ENCODE results near the gene CAPN15. TPM values are rescaled to one million over a fixed set of nuclear protein-coding genes. Genes with fewer than 3 reads are reported as not detected.

The CAPN15 gene
- total RNA-seq, 2 experiments from 2014 or later = 113 to 121 TPM

DNA sequence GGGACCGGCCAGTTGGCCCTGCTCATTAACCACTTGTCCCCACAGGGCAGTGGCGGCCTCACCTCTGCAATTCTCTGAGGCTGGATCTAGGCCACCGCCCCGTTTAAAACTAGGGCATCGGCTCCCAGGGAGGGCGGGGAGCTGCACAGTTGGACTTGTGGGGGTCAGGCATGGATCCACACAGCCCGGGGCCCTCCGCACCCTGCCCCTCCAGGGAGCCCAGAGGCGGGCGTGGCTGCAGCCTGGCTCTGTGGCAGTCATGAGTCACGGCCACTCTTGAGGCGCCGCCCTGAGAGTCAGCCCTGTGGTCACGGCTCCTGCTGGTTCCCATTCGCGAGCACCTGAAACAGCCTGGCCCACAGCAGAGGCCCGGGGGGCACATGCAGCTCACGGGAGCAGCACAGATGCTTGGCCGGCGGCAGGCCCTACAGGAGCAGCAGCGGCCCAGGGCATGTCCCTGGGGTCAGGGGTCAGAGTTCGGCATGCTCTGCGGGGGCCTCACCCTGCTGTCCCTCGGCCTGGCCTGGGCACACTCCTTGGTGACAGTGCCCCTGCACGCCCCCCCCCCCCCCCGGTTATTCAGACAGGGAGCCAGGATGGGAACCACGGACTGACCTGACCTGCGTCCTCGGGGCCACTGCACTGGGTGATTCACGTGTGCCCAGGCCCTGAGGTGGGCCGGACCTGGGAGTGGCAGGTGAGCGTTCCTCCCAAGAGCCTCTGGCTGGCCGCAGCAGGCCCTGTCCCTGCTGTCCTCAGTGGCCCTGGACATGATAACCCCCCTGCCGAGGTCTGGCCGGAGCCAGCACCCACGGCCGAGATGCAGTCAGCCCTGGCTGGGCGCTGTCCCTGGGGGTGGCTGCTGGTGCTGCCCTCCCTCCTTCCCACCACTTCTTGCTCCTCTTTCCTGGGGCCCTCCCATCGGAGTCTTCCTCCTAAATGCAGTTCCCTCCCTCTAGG, 8.2 kb downstream of the CAPN15 start:
- Mint-ChIP-seq H3K4me1 (peaks cover 2% of the 10 kb centered on the region), H3K9me3 (ENCODE audit: low read depth) (no peaks in the 10 kb centered on the region), H3K27me3 (no peaks in the 10 kb centered on the region), H3K36me3 (peaks cover 10% of the 10 kb centered on the region), H3K27ac (no peak overlapping the region), H3K4me3 (no peak overlapping the region)
- no peak for DNase-seq
- CTCF ChIA-PET = no interaction called here
- peak; percentile 31 for ATAC-seq

- no peak for DNase-seq
- no peak overlapping the region for H3K4me3 Mint-ChIP-seq
- ATAC-seq = no peak
- H3K36me3 Mint-ChIP-seq = peaks cover 12% of the 10 kb centered on the region
- H3K27me3 Mint-ChIP-seq = no peaks in the 10 kb centered on the region
- no peak overlapping the region for H3K27ac Mint-ChIP-seq
- CTCF ChIA-PET = no interaction called here
- H3K4me1 Mint-ChIP-seq = peaks cover 2% of the 10 kb centered on the region
- H3K9me3 Mint-ChIP-seq (ENCODE audit: low read depth) = no peaks in the 10 kb centered on the region
Observed at GRCh38 chr16:536746-537145, 9.2 kb downstream of the CAPN15 start.

DNA sequence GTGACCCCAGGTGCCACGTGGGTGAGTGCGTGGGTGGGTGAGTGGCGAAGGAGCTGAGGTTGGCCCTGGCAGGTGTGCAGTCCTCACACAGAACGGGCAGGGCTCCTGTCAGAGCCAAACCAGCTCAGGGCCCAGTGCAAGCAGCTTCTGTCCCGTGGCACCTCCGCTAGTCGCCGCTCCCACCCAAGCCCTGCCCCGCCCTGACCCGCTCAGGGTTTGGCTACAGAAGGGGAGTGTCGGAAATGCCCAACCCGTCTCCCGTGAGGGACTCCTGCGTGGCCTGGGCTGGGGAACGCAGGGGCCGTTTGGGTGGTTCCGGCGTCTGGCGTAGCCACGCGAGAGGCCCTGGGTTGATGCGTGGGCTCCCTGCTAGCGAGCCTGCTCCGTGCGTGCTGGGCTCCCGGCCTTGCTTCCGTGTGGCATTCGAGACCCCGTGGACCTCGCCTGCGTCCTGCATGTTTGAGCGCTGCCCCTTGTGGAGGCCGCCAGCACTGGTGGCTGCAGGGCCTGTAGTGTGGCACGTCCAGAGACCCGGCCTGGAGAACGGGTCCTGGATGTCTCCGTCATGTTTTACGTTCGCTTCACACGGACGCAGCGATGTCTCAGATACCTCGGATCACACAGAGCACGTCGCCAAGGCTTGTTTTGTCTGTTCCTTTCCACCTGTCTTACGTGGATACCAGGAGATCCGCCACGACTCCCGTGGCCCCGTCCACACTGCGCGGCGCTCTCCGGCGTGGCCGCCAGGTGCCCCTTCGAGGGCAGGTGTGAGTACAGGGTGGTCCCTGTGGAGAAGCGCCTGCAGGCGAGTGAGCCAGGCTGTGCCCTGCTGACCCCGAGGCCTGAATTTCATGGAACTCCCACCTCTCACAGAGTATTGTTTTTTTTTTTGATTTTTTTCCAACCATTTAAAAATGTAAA, 10.2 kb downstream of the CAPN15 start:
- CTCF ChIA-PET = no interaction called here
- H3K27me3 Mint-ChIP-seq = no peaks in the 10 kb centered on the region

DNA sequence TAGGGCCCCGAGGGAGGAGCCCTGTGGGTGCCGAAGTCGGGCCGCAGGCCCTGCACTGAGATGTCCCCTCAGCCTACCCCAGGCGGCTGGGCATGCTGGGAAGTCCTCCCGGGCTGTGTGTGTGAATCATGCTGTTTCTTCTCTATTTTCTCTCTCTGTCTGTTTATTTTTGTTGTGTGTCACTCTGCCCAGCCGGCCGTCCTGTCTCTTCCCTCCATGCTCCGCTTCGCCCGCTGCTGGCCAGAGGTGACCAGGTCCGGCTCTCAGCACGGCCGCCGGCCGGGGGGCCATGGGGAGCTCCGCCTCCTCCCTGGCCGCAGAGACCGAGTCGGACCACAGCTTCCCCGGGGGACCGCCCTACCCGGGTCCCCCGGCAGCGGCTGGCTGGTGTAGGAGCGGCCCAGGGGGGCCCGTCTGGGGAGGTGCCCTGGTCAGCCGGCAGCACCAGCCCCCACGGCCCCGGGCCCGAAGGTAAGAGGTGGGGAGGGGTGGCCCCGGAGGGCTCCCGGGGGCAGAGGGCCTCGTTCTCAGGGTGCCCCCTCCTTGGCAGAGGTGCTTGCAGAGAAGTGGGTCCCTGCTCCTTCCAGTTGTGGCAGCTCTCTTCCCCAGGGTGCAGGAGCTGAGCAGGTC, 12.5 kb downstream of the CAPN15 start:
- no peak overlapping the region for H3K4me3 Mint-ChIP-seq

More for the DNA sequence above, 10.2 kb downstream of the CAPN15 start:
- peaks cover 5% of the 10 kb centered on the region for H3K4me1 Mint-ChIP-seq
- no peak for DNase-seq
- H3K27ac Mint-ChIP-seq = no peak overlapping the region
- no peaks in the 10 kb centered on the region for H3K9me3 Mint-ChIP-seq (ENCODE audit: low read depth)
- peaks cover 16% of the 10 kb centered on the region for H3K36me3 Mint-ChIP-seq
- ATAC-seq = no peak
- H3K4me3 Mint-ChIP-seq = no peak overlapping the region

GRCh38 chr16:540645-541340, 13.3 kb downstream of the CAPN15 start:
- CTCF ChIA-PET = no interaction called here
- DNase-seq (no peak), ATAC-seq (no peak)
- no peak overlapping the region for H3K4me3 Mint-ChIP-seq
- H3K36me3 Mint-ChIP-seq = peaks cover 16% of the 10 kb centered on the region
- no peaks in the 10 kb centered on the region for H3K9me3 Mint-ChIP-seq (ENCODE audit: low read depth)
- H3K27ac Mint-ChIP-seq = no peak overlapping the region
- H3K27me3 Mint-ChIP-seq = no peaks in the 10 kb centered on the region
- H3K4me1 Mint-ChIP-seq = peaks cover 5% of the 10 kb centered on the region

More for the DNA sequence above, 12.5 kb downstream of the CAPN15 start:
- H3K9me3 Mint-ChIP-seq (ENCODE audit: low read depth) = no peaks in the 10 kb centered on the region
- H3K4me1 Mint-ChIP-seq = peaks cover 5% of the 10 kb centered on the region
- ATAC-seq (no peak), DNase-seq (no peak)
- peaks cover 16% of the 10 kb centered on the region for H3K36me3 Mint-ChIP-seq
- H3K27ac Mint-ChIP-seq = no peak overlapping the region
- CTCF ChIA-PET = no interaction called here
- no peaks in the 10 kb centered on the region for H3K27me3 Mint-ChIP-seq

DNA sequence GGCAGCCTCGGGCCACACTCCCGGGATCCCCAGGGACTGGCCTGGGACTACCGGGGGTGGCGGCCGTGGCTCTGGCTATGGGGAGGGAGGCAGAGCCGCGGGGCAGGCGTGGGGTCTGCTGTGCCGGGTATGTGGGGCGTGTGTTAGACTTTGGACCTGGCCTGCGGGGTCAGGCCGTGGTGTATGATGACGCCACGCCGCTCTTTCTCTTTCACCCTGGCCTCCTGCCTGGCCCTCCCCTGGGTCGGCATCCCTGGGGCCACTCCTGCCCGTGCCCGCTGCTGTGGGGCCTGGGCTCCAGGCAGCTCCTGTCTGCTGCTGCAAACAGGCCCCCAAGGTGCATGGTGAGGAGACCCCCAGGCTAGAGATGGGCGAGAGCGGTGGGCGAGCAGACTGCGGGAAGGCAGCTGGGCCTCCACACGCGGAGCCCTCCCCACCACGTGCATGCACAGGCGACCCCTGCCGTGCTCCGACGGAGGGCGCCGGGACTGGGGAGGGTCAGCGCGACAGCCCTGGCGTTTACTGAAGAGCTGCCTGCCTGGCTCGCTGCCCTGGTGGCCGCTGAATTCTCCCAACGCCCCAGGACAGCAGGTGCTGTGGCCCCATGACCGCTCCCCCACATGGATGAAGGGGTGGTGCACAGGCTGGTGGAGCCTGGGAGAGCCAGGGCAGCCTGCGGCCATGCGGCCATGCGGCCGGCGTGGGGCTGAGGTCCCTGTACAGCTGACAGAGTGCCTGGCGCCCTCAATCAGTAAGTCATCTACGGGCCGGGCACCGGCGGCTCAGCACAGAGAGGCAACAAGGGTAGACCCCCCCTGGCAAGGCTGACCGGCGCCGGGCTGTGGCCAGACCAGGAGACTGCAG, 16.0 kb downstream of the CAPN15 start:
- CTCF ChIA-PET = no interaction called here
- Mint-ChIP-seq H3K27ac (no peak overlapping the region), H3K36me3 (peaks cover 10% of the 10 kb centered on the region)

GRCh38 chr16:544517-544916, 17.0 kb downstream of the CAPN15 start:
- ATAC-seq (no peak), DNase-seq (no peak)
- Mint-ChIP-seq H3K27ac (no peak overlapping the region), H3K36me3 (peaks cover 8% of the 10 kb centered on the region), H3K27me3 (no peaks in the 10 kb centered on the region), H3K9me3 (ENCODE audit: low read depth) (no peaks in the 10 kb centered on the region), H3K4me1 (peaks cover 8% of the 10 kb centered on the region), H3K4me3 (no peak overlapping the region)
- CTCF ChIA-PET = no interaction called here

More for the DNA sequence above, 16.0 kb downstream of the CAPN15 start:
- Mint-ChIP-seq H3K4me1 (peaks cover 8% of the 10 kb centered on the region), H3K9me3 (ENCODE audit: low read depth) (no peaks in the 10 kb centered on the region), H3K4me3 (no peak overlapping the region), H3K27me3 (no peaks in the 10 kb centered on the region)
- DNase-seq = no peak
- no peak for ATAC-seq

GRCh38 chr16:546909-547770, 19.6 kb downstream of the CAPN15 start:
- ATAC-seq (peak; percentile 62), DNase-seq (peak; percentile 59)
- Mint-ChIP-seq H3K27me3 (no peaks in the 10 kb centered on the region), H3K27ac (no peak overlapping the region), H3K36me3 (peaks cover 3% of the 10 kb centered on the region), H3K9me3 (ENCODE audit: low read depth) (no peaks in the 10 kb centered on the region), H3K4me1 (peaks cover 5% of the 10 kb centered on the region), H3K4me3 (no peak overlapping the region)
- CTCF ChIA-PET = no interaction called here

- Mint-ChIP-seq H3K27ac (no peak overlapping the region), H3K4me3 (no peak overlapping the region), H3K36me3 (no peaks in the 10 kb centered on the region), H3K27me3 (no peaks in the 10 kb centered on the region), H3K4me1 (peaks cover 2% of the 10 kb centered on the region), H3K9me3 (ENCODE audit: low read depth) (no peaks in the 10 kb centered on the region)
- CTCF ChIA-PET = no interaction called here
- DNase-seq (no peak), ATAC-seq (no peak)
Observed at GRCh38 chr16:548586-548985, 21.1 kb downstream of the CAPN15 start.

- Mint-ChIP-seq H3K27me3 (no peaks in the 10 kb centered on the region), H3K4me1 (peaks cover 2% of the 10 kb centered on the region), H3K27ac (no peak overlapping the region), H3K36me3 (no peaks in the 10 kb centered on the region), H3K4me3 (no peak overlapping the region), H3K9me3 (ENCODE audit: low read depth) (no peaks in the 10 kb centered on the region)
- ATAC-seq = no peak
- CTCF ChIA-PET = no interaction called here
- DNase-seq = no peak
Observed at GRCh38 chr16:549544-550263, 22.2 kb downstream of the CAPN15 start.

- H3K27me3 Mint-ChIP-seq = no peaks in the 10 kb centered on the region
- DNase-seq (no peak), ATAC-seq (no peak)
- no peaks in the 10 kb centered on the region for H3K9me3 Mint-ChIP-seq (ENCODE audit: low read depth)
- H3K27ac Mint-ChIP-seq = no peak overlapping the region
- H3K4me3 Mint-ChIP-seq = no peak overlapping the region
- H3K36me3 Mint-ChIP-seq = no peaks in the 10 kb centered on the region
- CTCF ChIA-PET = no interaction called here
- peaks cover 2% of the 10 kb centered on the region for H3K4me1 Mint-ChIP-seq
Observed at GRCh38 chr16:551210-551609, 23.7 kb downstream of the CAPN15 start.
